GM12872 (cell line): Measurements from ENCODE around the gene TGIF2.
A peak's percentile ranks its signal among the peaks of the same experiment; 100 is the strongest.

Experiments
- TF ChIP-seq, protein P1 (sequence below): IDR thresholded peaks from 3 replicates; pipeline ENCODE4 v1.5.1; 2011; ENCODE audit warnings: low read depth, mild to moderate bottlenecking, low read length, moderate library complexity; ENCODE audit not compliant: insufficient read depth

TGIF2 gene

DNA sequence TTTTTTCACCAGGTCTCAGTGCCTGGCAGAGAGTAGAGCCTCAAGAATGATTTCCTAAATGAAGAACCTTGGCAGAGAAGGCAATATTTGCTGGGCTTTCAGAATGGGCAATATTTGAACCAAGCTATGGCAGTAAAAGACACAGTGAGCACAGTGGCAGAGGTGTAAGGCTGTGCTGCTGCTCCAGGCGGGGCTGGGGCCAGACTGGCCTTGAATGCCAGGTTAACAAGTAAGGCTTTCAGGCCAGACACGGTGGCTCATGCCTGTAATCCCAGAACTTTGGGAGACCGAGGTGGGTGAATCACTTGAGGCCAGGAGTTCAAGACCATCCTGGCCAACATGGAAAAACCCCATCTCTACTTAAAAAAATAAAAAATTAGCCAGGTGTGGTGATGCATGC, 40.6 kb upstream of the TGIF2 start:
- TF ChIP-seq, protein P1, sequence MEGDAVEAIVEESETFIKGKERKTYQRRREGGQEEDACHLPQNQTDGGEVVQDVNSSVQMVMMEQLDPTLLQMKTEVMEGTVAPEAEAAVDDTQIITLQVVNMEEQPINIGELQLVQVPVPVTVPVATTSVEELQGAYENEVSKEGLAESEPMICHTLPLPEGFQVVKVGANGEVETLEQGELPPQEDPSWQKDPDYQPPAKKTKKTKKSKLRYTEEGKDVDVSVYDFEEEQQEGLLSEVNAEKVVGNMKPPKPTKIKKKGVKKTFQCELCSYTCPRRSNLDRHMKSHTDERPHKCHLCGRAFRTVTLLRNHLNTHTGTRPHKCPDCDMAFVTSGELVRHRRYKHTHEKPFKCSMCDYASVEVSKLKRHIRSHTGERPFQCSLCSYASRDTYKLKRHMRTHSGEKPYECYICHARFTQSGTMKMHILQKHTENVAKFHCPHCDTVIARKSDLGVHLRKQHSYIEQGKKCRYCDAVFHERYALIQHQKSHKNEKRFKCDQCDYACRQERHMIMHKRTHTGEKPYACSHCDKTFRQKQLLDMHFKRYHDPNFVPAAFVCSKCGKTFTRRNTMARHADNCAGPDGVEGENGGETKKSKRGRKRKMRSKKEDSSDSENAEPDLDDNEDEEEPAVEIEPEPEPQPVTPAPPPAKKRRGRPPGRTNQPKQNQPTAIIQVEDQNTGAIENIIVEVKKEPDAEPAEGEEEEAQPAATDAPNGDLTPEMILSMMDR = no peak

DNA sequence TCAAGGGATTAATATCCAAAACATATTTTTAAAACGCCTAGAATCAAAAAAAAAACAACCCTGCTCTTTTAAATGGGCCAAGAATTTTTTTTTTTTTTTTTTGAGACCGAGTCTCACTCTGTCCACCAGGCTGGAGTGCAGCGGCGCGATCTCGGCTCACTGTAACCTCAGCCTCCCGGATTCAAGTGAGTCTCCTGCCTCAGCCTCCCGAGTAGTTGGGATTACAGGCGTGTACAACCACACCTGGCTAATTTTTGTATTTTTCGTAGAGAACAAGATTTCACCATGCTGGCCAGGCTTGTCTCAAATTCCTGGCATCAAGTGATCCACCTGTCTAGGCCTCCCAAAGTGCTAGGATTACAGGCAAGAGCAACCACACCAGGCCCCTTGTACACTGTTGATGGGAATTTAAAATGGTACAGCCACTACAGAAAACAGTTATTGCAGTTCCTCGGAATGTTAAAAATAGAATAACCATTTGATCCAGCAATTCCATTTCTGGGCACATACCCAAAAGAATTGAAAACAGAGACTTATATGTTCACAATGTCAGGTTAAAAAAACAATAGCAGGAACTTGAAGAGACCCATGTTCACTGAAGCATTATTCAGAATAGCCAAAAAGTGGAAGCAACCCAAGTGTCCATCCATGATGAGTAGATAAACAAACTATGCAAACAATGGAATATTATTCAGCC, 35.2 kb upstream of the TGIF2 start:
- TF ChIP-seq, protein P1 = no peak

DNA sequence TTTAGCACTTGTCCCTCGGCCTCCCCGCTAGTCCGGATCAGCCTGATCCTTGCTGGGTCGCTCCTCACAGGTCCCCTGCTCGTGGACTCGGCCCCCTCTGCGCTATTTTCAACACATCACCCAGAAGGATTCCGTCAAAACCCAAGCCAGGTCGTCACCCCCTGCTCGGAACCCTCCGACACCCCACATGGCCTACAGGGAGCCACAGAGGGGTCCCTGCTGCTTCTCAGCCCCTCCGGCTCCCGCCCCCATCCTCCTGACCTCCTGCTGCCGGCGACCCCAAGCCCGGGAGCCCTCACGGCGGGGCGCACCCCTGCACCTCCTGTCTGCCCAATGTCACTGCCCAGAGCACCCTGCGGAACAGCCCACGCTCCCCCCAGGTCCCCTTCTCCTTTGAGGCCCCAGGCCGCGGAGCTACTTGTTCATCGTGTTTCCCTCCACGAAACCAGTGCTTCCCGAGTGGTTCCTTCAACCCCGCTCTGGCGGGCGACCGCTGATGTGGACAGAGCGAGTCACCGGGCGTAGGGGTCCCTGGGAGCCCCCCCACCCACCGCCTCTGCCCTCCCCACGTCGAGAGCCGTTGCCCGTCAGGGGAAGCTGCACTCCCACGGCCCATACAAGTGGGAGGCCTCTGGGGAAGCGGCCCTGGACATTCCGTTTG, 32.7 kb upstream of the TGIF2 start:
- TF ChIP-seq, protein P1 = no peak

DNA sequence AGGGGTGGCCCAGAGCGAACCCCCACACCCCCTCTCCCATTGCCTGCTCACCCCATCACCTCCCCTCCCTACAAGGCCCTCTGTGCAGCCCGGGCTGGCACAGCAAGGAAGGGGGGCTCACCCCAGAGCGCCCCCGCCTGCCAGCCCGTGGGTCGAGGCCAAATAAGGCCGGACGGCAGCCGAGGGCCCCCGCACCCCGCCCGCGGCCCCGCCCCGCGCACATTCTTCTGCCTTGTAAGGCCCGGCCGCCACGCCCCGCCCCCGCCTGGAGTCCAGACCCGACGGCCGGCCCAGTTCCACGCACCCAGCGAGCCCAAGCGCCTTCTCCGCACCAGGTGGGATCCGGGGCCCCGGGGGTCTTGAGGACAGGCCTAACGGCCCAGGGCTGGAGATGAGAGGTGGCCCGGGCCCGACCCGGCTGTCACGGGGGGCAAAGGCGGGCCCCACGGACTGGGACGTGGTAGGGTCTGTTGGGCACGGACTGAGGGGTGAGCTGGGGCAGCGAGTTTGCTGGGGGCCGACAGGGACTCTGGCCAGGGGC, 32.1 kb upstream of the TGIF2 start, which contains the start of gene MYL9:
MYL9 (plus strand) TSS at position 293 of the 541 bp plus-strand sequence. CDS start 3,366 bp downstream, outside the sequence.
- TF ChIP-seq, protein P1 = no peak

DNA sequence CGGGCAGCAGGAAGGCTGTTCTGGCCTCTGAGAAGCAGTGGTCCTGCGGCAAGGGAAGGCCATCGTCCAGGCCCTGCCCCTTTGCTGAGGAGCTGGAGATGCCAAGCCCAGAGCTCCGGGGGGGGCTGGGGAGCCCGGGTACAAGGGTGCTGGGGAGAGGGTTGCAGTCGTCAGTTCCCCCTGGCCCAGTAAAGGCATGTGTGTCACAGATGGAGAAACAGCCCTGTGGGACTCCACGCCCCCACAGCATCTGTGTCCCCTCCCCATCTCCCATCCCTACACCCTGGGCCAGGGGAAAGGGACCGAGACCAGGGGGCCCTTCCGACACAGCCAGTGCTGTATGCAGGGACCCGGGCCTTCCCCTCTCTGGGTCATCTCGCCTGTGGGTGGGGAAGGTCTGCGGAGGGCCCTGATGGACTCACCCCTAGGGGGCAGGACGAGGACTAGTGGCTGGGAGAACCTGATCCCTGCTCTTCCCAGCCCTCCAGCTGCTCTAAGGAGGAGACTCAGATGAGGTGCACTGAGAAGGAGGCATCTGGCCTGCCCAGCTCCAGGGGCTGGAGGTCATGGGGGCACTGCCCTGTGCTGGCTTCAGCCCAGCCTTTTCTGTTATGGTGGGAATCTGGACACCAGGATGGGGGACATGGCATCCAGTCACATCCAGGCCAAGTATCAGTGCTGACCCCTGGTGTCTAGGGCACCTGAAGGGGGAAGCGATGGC, 31.5 kb upstream of the TGIF2 start:
- TF ChIP-seq, protein P1 = peak; percentile 37; the same call in 2 of the 3 replicates

DNA sequence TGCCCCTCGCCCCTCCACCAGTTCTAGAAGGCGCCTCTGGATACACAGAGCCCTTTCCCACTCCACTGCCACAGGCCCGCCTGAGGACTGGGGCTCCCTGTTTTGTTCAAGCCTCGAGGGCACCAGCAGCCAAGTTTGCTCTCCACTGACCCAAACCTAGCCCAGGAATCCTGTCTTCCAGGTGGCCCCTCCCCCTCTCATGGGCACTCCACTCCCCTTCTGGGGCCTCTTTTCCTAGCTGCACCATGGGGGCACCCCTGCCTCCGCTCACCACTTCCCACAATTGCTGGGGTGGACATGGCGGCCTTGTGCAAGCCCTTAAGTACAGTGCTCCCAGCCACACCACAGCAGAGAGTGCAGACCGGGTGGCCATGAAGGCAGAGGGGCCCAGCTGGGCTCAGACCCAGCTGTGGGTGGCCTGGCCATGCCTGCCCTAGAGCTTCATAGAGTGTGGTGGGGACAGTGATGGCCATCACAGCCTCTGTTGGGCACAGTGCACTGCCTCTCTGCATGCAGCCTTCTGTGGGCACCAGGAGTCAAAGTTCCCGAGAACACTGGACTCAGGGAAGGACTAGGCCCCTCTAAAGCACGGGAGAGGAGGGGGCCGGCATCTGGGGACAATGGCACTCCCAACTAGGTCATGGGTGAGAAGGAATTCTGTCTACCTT, 30.7 kb upstream of the TGIF2 start:
- TF ChIP-seq, protein P1 = no peak
